GM23338 (cell line): ENCODE measurements around the gene LRMDA. TPM values are rescaled to one million over a fixed set of nuclear protein-coding genes. Genes with fewer than 3 reads are reported as not detected.

Experiments used
- ATAC-seq: fragments of 200-7000 bp; cut with Tn5 transposase; 3 replicates; pipeline ENCODE4 v1.9.1; 2020
- DNase-seq: peaks from one replicate; pipeline ENCODE4 v3.0.0-alpha.2; 2015; ENCODE audit warnings: low spot score
- H2AFZ ChIP-seq: fragments of 200-600 bp; sonication (generic); 2 replicates; pipeline ENCODE4 v1.8.0; 2016; ENCODE audit warnings: antibody characterized with exemption, mild to moderate bottlenecking, moderate library complexity
- H3F3A ChIP-seq: fragments of 200-600 bp; sonication (generic); replicated peaks from 2 replicates; pipeline ENCODE4 v1.8.0; 2017; ENCODE audit warnings: antibody characterized with exemption, mixed run types, low read depth
- H3K27ac ChIP-seq: fragments of 200-600 bp; sonication (generic); 2 replicates; pipeline ENCODE4 v1.6.1; 2016; ENCODE audit warnings: low read depth
- H3K27me3 ChIP-seq: fragments of 200-600 bp; sonication (generic); 2 replicates; pipeline ENCODE4 v1.8.0; 2016; ENCODE audit warnings: mild to moderate bottlenecking, mixed run types, moderate library complexity; ENCODE audit not compliant: insufficient read depth
- H3K36me3 ChIP-seq: fragments of 200-600 bp; sonication (generic); 2 replicates; pipeline ENCODE4 v1.8.0; 2016; ENCODE audit warnings: mild to moderate bottlenecking; ENCODE audit not compliant: insufficient read depth
- H3K4me1 ChIP-seq: fragments of 200-600 bp; sonication (generic); 2 replicates; pipeline ENCODE4 v1.8.0; 2016; ENCODE audit warnings: mild to moderate bottlenecking, moderate library complexity; ENCODE audit not compliant: insufficient read depth
- H3K4me2 ChIP-seq: fragments of 200-600 bp; sonication (generic); 2 replicates; pipeline ENCODE4 v1.7.1; 2017; ENCODE audit warnings: mixed run types
- H3K4me3 ChIP-seq: fragments of 200-600 bp; sonication (generic); 2 replicates; pipeline ENCODE4 v1.6.1; 2016; ENCODE audit warnings: mixed run types
- H3K79me2 ChIP-seq: fragments of 200-600 bp; sonication (generic); replicated peaks from 2 replicates; pipeline ENCODE4 v1.8.0; 2017; ENCODE audit warnings: mild to moderate bottlenecking; ENCODE audit not compliant: insufficient read depth
- H3K9me2 ChIP-seq: fragments of 200-600 bp; sonication (generic); 2 replicates; pipeline ENCODE4 v1.8.0; 2017; ENCODE audit not compliant: insufficient read depth
- H4K20me1 ChIP-seq: fragments of 200-600 bp; sonication (generic); replicated peaks from 2 replicates; pipeline ENCODE4 v1.8.0; 2017; ENCODE audit warnings: mild to moderate bottlenecking; ENCODE audit not compliant: insufficient read depth
- H3K27ac Mint-ChIP-seq: 2 replicates; pipeline ENCODE4 v1.8.0; 2020; ENCODE audit warnings: inconsistent platforms, mild to moderate bottlenecking, moderate library complexity, mixed read lengths
- H3K27me3 Mint-ChIP-seq: 3 replicates; pipeline ENCODE4 v1.8.0; 2022; ENCODE audit warnings: low read depth, mild to moderate bottlenecking, moderate library complexity, mixed read lengths, inconsistent platforms; ENCODE audit not compliant: insufficient read depth, poor library complexity
- H3K36me3 Mint-ChIP-seq: 3 replicates; pipeline ENCODE4 v1.8.0; 2021; ENCODE audit warnings: low read depth, mild to moderate bottlenecking, inconsistent platforms, moderate library complexity, mixed read lengths
- H3K4me1 Mint-ChIP-seq: 3 replicates; pipeline ENCODE4 v1.8.0; 2020; ENCODE audit warnings: mild to moderate bottlenecking, inconsistent platforms, mixed read lengths
- H3K4me3 Mint-ChIP-seq: 3 replicates; pipeline ENCODE4 v1.8.0; 2021; ENCODE audit warnings: moderate library complexity, mild to moderate bottlenecking, inconsistent platforms, mixed read lengths
- H3K9me3 Mint-ChIP-seq: 3 replicates; pipeline ENCODE4 v1.8.0; 2020; ENCODE audit warnings: moderate library complexity, mild to moderate bottlenecking, inconsistent platforms, mixed read lengths
- ETS1 ChIP-seq: IDR thresholded peaks from 2 replicates; pipeline ENCODE4 v1.6.1; 2016; ENCODE audit warnings: antibody characterized with exemption
- EZH2phosphoT487 ChIP-seq: fragments of 200-600 bp; sonication (generic); IDR thresholded peaks from one replicate; pipeline ENCODE4 v1.8.1; 2018; ENCODE audit warnings: antibody characterized with exemption; ENCODE audit not compliant: unreplicated experiment
- JUNB ChIP-seq: IDR thresholded peaks from one replicate; pipeline ENCODE4 v1.6.1; 2016; ENCODE audit warnings: antibody characterized with exemption; ENCODE audit not compliant: unreplicated experiment
- NANOG ChIP-seq: IDR thresholded peaks from 2 replicates; pipeline ENCODE4 v1.6.1; 2016; ENCODE audit warnings: antibody characterized with exemption, borderline replicate concordance
- POLR2AphosphoS5 ChIP-seq: IDR thresholded peaks from 2 replicates; pipeline ENCODE4 v1.6.1; 2016; ENCODE audit warnings: antibody characterized with exemption, low read depth
- REST ChIP-seq: IDR thresholded peaks from one replicate; pipeline ENCODE4 v1.6.1; 2018; ENCODE audit warnings: antibody characterized with exemption; ENCODE audit not compliant: unreplicated experiment
- ZNF114 ChIP-seq: fragments of 250-450 bp; sonication (Bioruptor Pico); IDR thresholded peaks from 2 replicates; pipeline ENCODE4 v1.5.0; 2020; ENCODE audit warnings: mild to moderate bottlenecking, moderate library complexity
- ZNF331 ChIP-seq: fragments of 250-450 bp; sonication (Bioruptor Pico); IDR thresholded peaks from 2 replicates; pipeline ENCODE4 v1.5.0; 2020; ENCODE audit warnings: low read depth, mild to moderate bottlenecking, moderate library complexity
- ZNF462 ChIP-seq: fragments of 250-450 bp; sonication (Bioruptor Pico); IDR thresholded peaks from 2 replicates; pipeline ENCODE4 v1.5.0; 2020; ENCODE audit warnings: mild to moderate bottlenecking, moderate library complexity
- polyA plus RNA-seq: library from polyadenylated mRNA; unstranded; fragments of >200 nt; fragmentation: Nextera tagmentation; extraction: Ambion mirVana; gene quantifications from 2 replicates; pipeline ENCODE4 v1.2.1, GENCODE V29; 2016
- total RNA-seq: library from RNA; depleted of rRNA; stranded (reverse); fragments of >200 nt; shearing (Covaris generic); gene quantifications from 2 replicates; pipeline ENCODE4 v1.2.3, GENCODE V29; 2014

Gene LRMDA
- total and polyA plus RNA-seq, 2 experiments from 2014 or later, result 0.90 to 1.8 TPM

- TF ChIP-seq REST (no peak), JUNB (no peak)
Observed at GRCh38 chr10:76463111-76463510, 1031.7 kb downstream of the LRMDA start (continued).

- H3K36me3 ChIP-seq, result no peaks in the 10 kb centered on the region
- H3K27ac ChIP-seq, result no peak overlapping the region
- no peak for ATAC-seq
- no peaks in the 10 kb centered on the region for H4K20me1 ChIP-seq
- Mint-ChIP-seq H3K4me1 (peaks cover 6% of the 10 kb centered on the region; the same call in 2 of the 3 replicates), H3K27ac (no peak overlapping the region), H3K4me3 (no peak overlapping the region), H3K27me3 (peaks cover 3% of the 10 kb centered on the region), H3K9me3 (no peaks in the 10 kb centered on the region), H3K36me3 (no peaks in the 10 kb centered on the region)
- H3K9me2 ChIP-seq, result peaks cover 7% of the 10 kb centered on the region; the same call in 1 of the 2 replicates
- DNase-seq, result no peak
- no peaks in the 10 kb centered on the region for H3K27me3 ChIP-seq
- H3K4me1 ChIP-seq, result no peaks in the 10 kb centered on the region
- no peak overlapping the region for H2AFZ ChIP-seq
- no peak overlapping the region for H3K4me3 ChIP-seq
- H3K4me2 ChIP-seq, result no peak overlapping the region
- H3F3A ChIP-seq, result no peaks in the 10 kb centered on the region
- H3K79me2 ChIP-seq, result no peaks in the 10 kb centered on the region
- no peak for TF ChIP-seq ZNF114 (CRISPR knock-in tag)
- TF ChIP-seq NANOG, result no peak
- TF ChIP-seq ZNF331 (CRISPR knock-in tag), result no peak
- TF ChIP-seq ZNF462 (CRISPR knock-in tag), result no peak
- no peak for TF ChIP-seq EZH2phosphoT487
- no peak for TF ChIP-seq POLR2AphosphoS5
- no peak for TF ChIP-seq REST
- no peak for TF ChIP-seq ETS1
- TF ChIP-seq JUNB, result no peak
Observed at GRCh38 chr10:76466836-76467503, 1035.5 kb downstream of the LRMDA start.
